GM23338 (cell line): ENCODE measurements around the gene PARVB. TPM values are rescaled to one million over a fixed set of nuclear protein-coding genes. Genes with fewer than 3 reads are reported as not detected.

ENCODE experiments used
- ATAC-seq: fragments of 200-7000 bp; cut with Tn5 transposase; 3 replicates; pipeline ENCODE4 v1.9.1; 2020
- DNase-seq: peaks from one replicate; pipeline ENCODE4 v3.0.0-alpha.2; 2015; ENCODE audit warnings: low spot score
- H2AFZ ChIP-seq: fragments of 200-600 bp; sonication (generic); 2 replicates; pipeline ENCODE4 v1.8.0; 2016; ENCODE audit warnings: antibody characterized with exemption, mild to moderate bottlenecking, moderate library complexity
- H3F3A ChIP-seq: fragments of 200-600 bp; sonication (generic); replicated peaks from 2 replicates; pipeline ENCODE4 v1.8.0; 2017; ENCODE audit warnings: antibody characterized with exemption, mixed run types, low read depth
- H3K27ac ChIP-seq: fragments of 200-600 bp; sonication (generic); 2 replicates; pipeline ENCODE4 v1.6.1; 2016; ENCODE audit warnings: low read depth
- H3K27me3 ChIP-seq: fragments of 200-600 bp; sonication (generic); 2 replicates; pipeline ENCODE4 v1.8.0; 2016; ENCODE audit warnings: mild to moderate bottlenecking, mixed run types, moderate library complexity; ENCODE audit not compliant: insufficient read depth
- H3K36me3 ChIP-seq: fragments of 200-600 bp; sonication (generic); 2 replicates; pipeline ENCODE4 v1.8.0; 2016; ENCODE audit warnings: mild to moderate bottlenecking; ENCODE audit not compliant: insufficient read depth
- H3K4me1 ChIP-seq: fragments of 200-600 bp; sonication (generic); 2 replicates; pipeline ENCODE4 v1.8.0; 2016; ENCODE audit warnings: mild to moderate bottlenecking, moderate library complexity; ENCODE audit not compliant: insufficient read depth
- H3K4me2 ChIP-seq: fragments of 200-600 bp; sonication (generic); 2 replicates; pipeline ENCODE4 v1.7.1; 2017; ENCODE audit warnings: mixed run types
- H3K4me3 ChIP-seq: fragments of 200-600 bp; sonication (generic); 2 replicates; pipeline ENCODE4 v1.6.1; 2016; ENCODE audit warnings: mixed run types
- H3K79me2 ChIP-seq: fragments of 200-600 bp; sonication (generic); replicated peaks from 2 replicates; pipeline ENCODE4 v1.8.0; 2017; ENCODE audit warnings: mild to moderate bottlenecking; ENCODE audit not compliant: insufficient read depth
- H3K9me2 ChIP-seq: fragments of 200-600 bp; sonication (generic); 2 replicates; pipeline ENCODE4 v1.8.0; 2017; ENCODE audit not compliant: insufficient read depth
- H4K20me1 ChIP-seq: fragments of 200-600 bp; sonication (generic); replicated peaks from 2 replicates; pipeline ENCODE4 v1.8.0; 2017; ENCODE audit warnings: mild to moderate bottlenecking; ENCODE audit not compliant: insufficient read depth
- H3K27ac Mint-ChIP-seq: 2 replicates; pipeline ENCODE4 v1.8.0; 2020; ENCODE audit warnings: inconsistent platforms, mild to moderate bottlenecking, moderate library complexity, mixed read lengths
- H3K27me3 Mint-ChIP-seq: 3 replicates; pipeline ENCODE4 v1.8.0; 2022; ENCODE audit warnings: low read depth, mild to moderate bottlenecking, moderate library complexity, mixed read lengths, inconsistent platforms; ENCODE audit not compliant: insufficient read depth, poor library complexity
- H3K36me3 Mint-ChIP-seq: 3 replicates; pipeline ENCODE4 v1.8.0; 2021; ENCODE audit warnings: low read depth, mild to moderate bottlenecking, inconsistent platforms, moderate library complexity, mixed read lengths
- H3K4me1 Mint-ChIP-seq: 3 replicates; pipeline ENCODE4 v1.8.0; 2020; ENCODE audit warnings: mild to moderate bottlenecking, inconsistent platforms, mixed read lengths
- H3K4me3 Mint-ChIP-seq: 3 replicates; pipeline ENCODE4 v1.8.0; 2021; ENCODE audit warnings: moderate library complexity, mild to moderate bottlenecking, inconsistent platforms, mixed read lengths
- H3K9me3 Mint-ChIP-seq: 3 replicates; pipeline ENCODE4 v1.8.0; 2020; ENCODE audit warnings: moderate library complexity, mild to moderate bottlenecking, inconsistent platforms, mixed read lengths
- CREB1 ChIP-seq: fragments of 250-450 bp; sonication (Bioruptor Pico); IDR thresholded peaks from 2 replicates; pipeline ENCODE4 v1.5.0; 2020; ENCODE audit warnings: low read depth, mild to moderate bottlenecking, moderate library complexity
- ETS1 ChIP-seq: IDR thresholded peaks from 2 replicates; pipeline ENCODE4 v1.6.1; 2016; ENCODE audit warnings: antibody characterized with exemption
- EZH2 ChIP-seq: fragments of 200-600 bp; sonication (generic); IDR thresholded peaks from one replicate; pipeline ENCODE4 v1.8.0; 2017; ENCODE audit warnings: antibody characterized with exemption, mild to moderate bottlenecking, low read depth; ENCODE audit not compliant: unreplicated experiment
- EZH2phosphoT487 ChIP-seq: fragments of 200-600 bp; sonication (generic); IDR thresholded peaks from one replicate; pipeline ENCODE4 v1.8.1; 2018; ENCODE audit warnings: antibody characterized with exemption; ENCODE audit not compliant: unreplicated experiment
- JUNB ChIP-seq: IDR thresholded peaks from one replicate; pipeline ENCODE4 v1.6.1; 2016; ENCODE audit warnings: antibody characterized with exemption; ENCODE audit not compliant: unreplicated experiment
- POLR2AphosphoS5 ChIP-seq: IDR thresholded peaks from 2 replicates; pipeline ENCODE4 v1.6.1; 2016; ENCODE audit warnings: antibody characterized with exemption, low read depth
- ZNF114 ChIP-seq: fragments of 250-450 bp; sonication (Bioruptor Pico); IDR thresholded peaks from 2 replicates; pipeline ENCODE4 v1.5.0; 2020; ENCODE audit warnings: mild to moderate bottlenecking, moderate library complexity
- ZNF331 ChIP-seq: fragments of 250-450 bp; sonication (Bioruptor Pico); IDR thresholded peaks from 2 replicates; pipeline ENCODE4 v1.5.0; 2020; ENCODE audit warnings: low read depth, mild to moderate bottlenecking, moderate library complexity
- ZNF462 ChIP-seq: fragments of 250-450 bp; sonication (Bioruptor Pico); IDR thresholded peaks from 2 replicates; pipeline ENCODE4 v1.5.0; 2020; ENCODE audit warnings: mild to moderate bottlenecking, moderate library complexity
- polyA plus RNA-seq: library from polyadenylated mRNA; unstranded; fragments of >200 nt; fragmentation: Nextera tagmentation; extraction: Ambion mirVana; gene quantifications from 2 replicates; pipeline ENCODE4 v1.2.1, GENCODE V29; 2016
- total RNA-seq: library from RNA; depleted of rRNA; stranded (reverse); fragments of >200 nt; shearing (Covaris generic); gene quantifications from 2 replicates; pipeline ENCODE4 v1.2.3, GENCODE V29; 2014

PARVB gene
- total and polyA plus RNA-seq, 2 experiments from 2014 or later: 4.3 to 7.7 TPM

GRCh38 chr22:44206330-44206645 lies 182.2 kb downstream of the PARVB start (continued):
- TF ChIP-seq ZNF462 (CRISPR knock-in tag) (no peak), EZH2phosphoT487 (no peak)

- Histone ChIP-seq H3K27ac (no peak overlapping the region), H3K36me3 (no peaks in the 10 kb centered on the region), H3K4me3 (no peak overlapping the region), H4K20me1 (no peaks in the 10 kb centered on the region), H3K4me2 (no peak overlapping the region), H2AFZ (no peak overlapping the region), H3K4me1 (no peaks in the 10 kb centered on the region), H3K79me2 (no peaks in the 10 kb centered on the region), H3K9me2 (no peaks in the 10 kb centered on the region), H3K27me3 (no peaks in the 10 kb centered on the region), H3F3A (no peaks in the 10 kb centered on the region)
- H3K36me3 Mint-ChIP-seq: no peaks in the 10 kb centered on the region
- H3K4me1 Mint-ChIP-seq: peaks cover 2% of the 10 kb centered on the region; the same call in 1 of the 3 replicates
- ATAC-seq (no peak), DNase-seq (no peak)
- H3K4me3 Mint-ChIP-seq: no peak overlapping the region
- H3K27ac Mint-ChIP-seq: no peak overlapping the region
- H3K9me3 Mint-ChIP-seq: peaks cover 3% of the 10 kb centered on the region; the same call in 1 of the 3 replicates
- H3K27me3 Mint-ChIP-seq: peaks cover 5% of the 10 kb centered on the region
- no peak for TF ChIP-seq CREB1 (CRISPR knock-in tag)
- TF ChIP-seq POLR2AphosphoS5: no peak
- TF ChIP-seq ZNF114: no peak
- TF ChIP-seq ZNF331 (CRISPR knock-in tag): no peak
- no peak for TF ChIP-seq ETS1
- TF ChIP-seq JUNB: no peak
- TF ChIP-seq EZH2: no peak
- no peak for TF ChIP-seq ZNF462 (CRISPR knock-in tag)
These were observed 182.6 kb downstream of the PARVB start for GRCh38 chr22:44206696-44207095.
